Left lung (tissue), 10 donors: ENCODE results near the gene LSM6. TPM values are rescaled to one million over a fixed set of nuclear protein-coding genes. Genes with fewer than 3 reads are reported as not detected.

Experiments
- ATAC-seq: fragments of 200-7000 bp; cut with Tn5 transposase; one replicate; pipeline ENCODE4 v1.9.1; 2020; ENCODE audit warnings: moderate library complexity
- DNase-seq, 4 donors: peaks; one replicate each; pipeline ENCODE4 v3.0.0-alpha.2; 2013 to 2020
- H3K27ac ChIP-seq, 2 donors: fragments of 200-600 bp; sonication (generic) in 1 of 2; one replicate each; pipeline versions ENCODE4 v1.5.0 to v1.8.0; 2020 to 2021
- H3K27me3 ChIP-seq, 2 donors: fragments of 200-600 bp; sonication (generic) in 1 of 2; one replicate each; pipeline versions ENCODE4 v1.5.0 to v1.8.0; 2020 to 2021
- H3K36me3 ChIP-seq, 2 donors: fragments of 200-600 bp; sonication (generic) in 1 of 2; one replicate each; pipeline versions ENCODE4 v1.5.0 to v1.8.0; 2020 to 2021
- H3K4me1 ChIP-seq, 2 donors: fragments of 200-600 bp; one replicate each; pipeline ENCODE4 v1.8.0; 2021
- H3K4me3 ChIP-seq, 2 donors: fragments of 200-600 bp; sonication (generic) in 1 of 2; one replicate each; pipeline versions ENCODE4 v1.5.0 to v1.8.0; 2020 to 2021; ENCODE audit warnings: mild to moderate bottlenecking in 1 of 2
- H3K9me3 ChIP-seq, 2 donors: fragments of 200-600 bp; sonication (generic) in 1 of 2; one replicate each; pipeline versions ENCODE4 v1.5.0 to v1.8.0; 2020 to 2021
- CTCF ChIP-seq, 2 donors: fragments of 200-600 bp; sonication (generic) in 1 of 2; IDR thresholded peaks; one replicate each; pipeline versions ENCODE4 v1.5.0 to v1.8.0; 2021; ENCODE audit warnings: antibody characterized with exemption in 2 of 2
- intact Hi-C, 2 donors: fragments of 100-400 bp; cut with DNase I; formaldehyde crosslinking; loops; one replicate each; pipeline versions ENCODE4 v1.11.2 to v1.14.2; 2022
- polyA plus RNA-seq, 6 donors: library from polyadenylated mRNA; unstranded; fragments of 120-200 nt; gene quantifications; one replicate each; pipeline ENCODE4 v1.2.1, GENCODE V29; 2013; ENCODE audit not compliant: insufficient read length in 6 of 6
- total RNA-seq, 2 donors: library from RNA; stranded (reverse); fragmentation: NEBNext Ultra II Directional; extraction: Animal tissue kit (Norgen Biotek cat#: 25700); gene quantifications; one replicate each; pipeline ENCODE4 v1.2.1, GENCODE V29; 2021
- donor health status: DM: no; HTN: yes; CAD: no.
- donor health status: DM: no; HTN: no; CAD: no.

LSM6 gene
- total and polyA plus RNA-seq, 8 donors, result 21.8 to 68.4 (median 62.2) TPM

GRCh38 chr4:146237092-146237491, 61.6 kb downstream of the LSM6 start:
- Histone ChIP-seq H3K36me3 (no peaks in the 10 kb centered on the region), H3K4me3 (no peak overlapping the region), H3K27ac (no peak overlapping the region), H3K4me1 (peaks cover 0 to 16% of the 10 kb centered on the region in 2 donors), H3K27me3 (no peaks in the 10 kb centered on the region), H3K9me3 (peaks cover 0 to 4% of the 10 kb centered on the region in 2 donors)
- ATAC-seq (no peak), DNase-seq (no peak)
- intact Hi-C loops, result no loop called here
- TF ChIP-seq CTCF (IDR thresholded peaks at IDR 0.05), result no peak

- Histone ChIP-seq H3K9me3 (no peaks in the 10 kb centered on the region), H3K4me3 (no peak overlapping the region), H3K4me1 (peaks cover 0 to 21% of the 10 kb centered on the region in 2 donors), H3K27ac (no peak overlapping the region), H3K36me3 (no peaks in the 10 kb centered on the region), H3K27me3 (peaks cover 0 to under 1% of the 10 kb centered on the region in 2 donors)
- DNase-seq (no peak), ATAC-seq (no peak)
- TF ChIP-seq CTCF (IDR thresholded peaks at IDR 0.05), result no peak
- intact Hi-C loops, result no loop called here
Measured at GRCh38 chr4:146238107-146238506, 62.6 kb downstream of the LSM6 start.

Other genes with a start within 250 kb of the LSM6 start
- gene ZNF827, start 236.9 kb upstream of the LSM6 start, total RNA-seq, result 10 to 100 TPM in 1 of 2 donors, 1 to 10 TPM in 1; 9.2 to 15.1 TPM
- 10 to 100 TPM; 31.6 to 35.7 (median 34.1) TPM for gene ZNF827, start 236.9 kb upstream of the LSM6 start, polyA plus RNA-seq
- under 1 TPM in 1 of 2 donors, not detected in 1; 0.13 TPM for gene REELD1, start 38.8 kb downstream of the LSM6 start, total RNA-seq
- under 1 TPM; 0.11 to 0.81 (median 0.42) TPM for gene REELD1, start 38.8 kb downstream of the LSM6 start, polyA plus RNA-seq